Osteoblast (primary cell): ENCODE measurements around the gene STPG4. TPM values are rescaled to one million over a fixed set of nuclear protein-coding genes. Genes with fewer than 3 reads are reported as not detected.

ENCODE experiments used
- DNase-seq: peaks from one replicate; pipeline ENCODE4 v3.0.0; 2011; ENCODE audit warnings: low spot score, mixed read lengths; ENCODE audit not compliant: insufficient read length; ENCODE audit errors: missing footprints
- H2AFZ ChIP-seq: 2 replicates; pipeline ENCODE4 v1.6.0; 2011; ENCODE audit warnings: mild to moderate bottlenecking, low read length
- H3K27ac ChIP-seq: 2 replicates; pipeline ENCODE4 v1.5.1; 2011; ENCODE audit warnings: mild to moderate bottlenecking, low read depth, low read length, moderate library complexity
- H3K27me3 ChIP-seq: 2 replicates; pipeline ENCODE4 v1.6.0; 2012; ENCODE audit warnings: mild to moderate bottlenecking, control low read depth, inconsistent platforms, low read length, moderate library complexity; ENCODE audit not compliant: insufficient read depth
- H3K36me3 ChIP-seq: 2 replicates; pipeline ENCODE4 v1.5.1; 2011; ENCODE audit warnings: mild to moderate bottlenecking, low read length, control low read depth, moderate library complexity; ENCODE audit not compliant: insufficient read depth
- H3K4me1 ChIP-seq: 2 replicates; pipeline ENCODE4 v1.5.1; 2011; ENCODE audit warnings: mild to moderate bottlenecking, low read length, control low read depth, moderate library complexity; ENCODE audit not compliant: insufficient read depth
- H3K4me2 ChIP-seq: 2 replicates; pipeline ENCODE4 v1.6.0; 2011; ENCODE audit warnings: mild to moderate bottlenecking, low read length; ENCODE audit not compliant: insufficient read depth
- H3K4me3 ChIP-seq: fragments of 200-600 bp; sonication (generic); 3 replicates; pipeline ENCODE4 v1.5.1; 2012; ENCODE audit warnings: mild to moderate bottlenecking, low read length, inconsistent platforms; ENCODE audit not compliant: insufficient read depth
- H3K79me2 ChIP-seq: 2 replicates; pipeline ENCODE4 v1.6.0; 2012; ENCODE audit warnings: mild to moderate bottlenecking, low read length, control low read depth, inconsistent platforms; ENCODE audit not compliant: insufficient read depth
- H3K9me3 ChIP-seq: 2 replicates; pipeline ENCODE4 v1.5.1; 2011; ENCODE audit warnings: low read depth, low read length, control low read depth
- H4K20me1 ChIP-seq: 2 replicates; pipeline ENCODE4 v1.6.0; 2012; ENCODE audit warnings: mild to moderate bottlenecking, low read length, control low read depth; ENCODE audit not compliant: insufficient read depth
- total RNA-seq: library from RNA; depleted of rRNA; stranded (reverse); fragments of >200 nt; gene quantifications from 2 replicates; pipeline ENCODE4 v1.2.3, GENCODE V29; 2012
- TF ChIP-seq, protein P1 (sequence below): IDR thresholded peaks from 2 replicates; pipeline ENCODE4 v1.5.1; 2011; ENCODE audit warnings: mild to moderate bottlenecking, low read depth, low read length, moderate library complexity; ENCODE audit errors: extremely low read depth

Gene STPG4
- total RNA-seq, 1 donor = 0.72 TPM

DNA sequence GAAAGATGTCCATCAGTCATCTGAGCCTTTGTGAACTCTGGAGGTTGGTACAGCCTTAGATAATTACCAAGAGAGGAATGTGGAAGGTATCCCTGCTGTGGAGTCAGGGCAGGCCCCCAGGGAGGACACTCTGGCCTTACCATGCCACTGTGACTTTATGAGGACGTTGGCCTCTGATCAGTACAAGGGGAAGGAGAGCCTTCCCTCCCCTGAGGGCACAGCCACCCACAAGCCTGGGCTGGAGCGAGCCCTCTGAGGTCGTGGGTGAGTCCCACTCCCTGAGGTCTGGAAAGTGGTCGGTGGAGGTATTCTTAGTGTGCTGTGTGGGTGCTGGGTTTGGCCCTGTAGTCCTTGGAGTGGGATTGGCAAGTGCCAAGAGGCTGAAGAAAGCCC, 91.6 kb downstream of the STPG4 start:
- Histone ChIP-seq H3K27me3 (no peaks in the 10 kb centered on the region), H3K4me3 (no peak overlapping the region), H3K27ac (peak overlapping the region; percentile 98), H3K79me2 (peaks cover 11% of the 10 kb centered on the region), H2AFZ (no peak overlapping the region), H3K4me1 (peaks cover 45% of the 10 kb centered on the region), H3K4me2 (no peak overlapping the region), H4K20me1 (no peaks in the 10 kb centered on the region), H3K9me3 (no peaks in the 10 kb centered on the region), H3K36me3 (peaks cover 41% of the 10 kb centered on the region)
- TF ChIP-seq, protein P1, sequence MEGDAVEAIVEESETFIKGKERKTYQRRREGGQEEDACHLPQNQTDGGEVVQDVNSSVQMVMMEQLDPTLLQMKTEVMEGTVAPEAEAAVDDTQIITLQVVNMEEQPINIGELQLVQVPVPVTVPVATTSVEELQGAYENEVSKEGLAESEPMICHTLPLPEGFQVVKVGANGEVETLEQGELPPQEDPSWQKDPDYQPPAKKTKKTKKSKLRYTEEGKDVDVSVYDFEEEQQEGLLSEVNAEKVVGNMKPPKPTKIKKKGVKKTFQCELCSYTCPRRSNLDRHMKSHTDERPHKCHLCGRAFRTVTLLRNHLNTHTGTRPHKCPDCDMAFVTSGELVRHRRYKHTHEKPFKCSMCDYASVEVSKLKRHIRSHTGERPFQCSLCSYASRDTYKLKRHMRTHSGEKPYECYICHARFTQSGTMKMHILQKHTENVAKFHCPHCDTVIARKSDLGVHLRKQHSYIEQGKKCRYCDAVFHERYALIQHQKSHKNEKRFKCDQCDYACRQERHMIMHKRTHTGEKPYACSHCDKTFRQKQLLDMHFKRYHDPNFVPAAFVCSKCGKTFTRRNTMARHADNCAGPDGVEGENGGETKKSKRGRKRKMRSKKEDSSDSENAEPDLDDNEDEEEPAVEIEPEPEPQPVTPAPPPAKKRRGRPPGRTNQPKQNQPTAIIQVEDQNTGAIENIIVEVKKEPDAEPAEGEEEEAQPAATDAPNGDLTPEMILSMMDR = no peak
- DNase-seq = no peak

DNA sequence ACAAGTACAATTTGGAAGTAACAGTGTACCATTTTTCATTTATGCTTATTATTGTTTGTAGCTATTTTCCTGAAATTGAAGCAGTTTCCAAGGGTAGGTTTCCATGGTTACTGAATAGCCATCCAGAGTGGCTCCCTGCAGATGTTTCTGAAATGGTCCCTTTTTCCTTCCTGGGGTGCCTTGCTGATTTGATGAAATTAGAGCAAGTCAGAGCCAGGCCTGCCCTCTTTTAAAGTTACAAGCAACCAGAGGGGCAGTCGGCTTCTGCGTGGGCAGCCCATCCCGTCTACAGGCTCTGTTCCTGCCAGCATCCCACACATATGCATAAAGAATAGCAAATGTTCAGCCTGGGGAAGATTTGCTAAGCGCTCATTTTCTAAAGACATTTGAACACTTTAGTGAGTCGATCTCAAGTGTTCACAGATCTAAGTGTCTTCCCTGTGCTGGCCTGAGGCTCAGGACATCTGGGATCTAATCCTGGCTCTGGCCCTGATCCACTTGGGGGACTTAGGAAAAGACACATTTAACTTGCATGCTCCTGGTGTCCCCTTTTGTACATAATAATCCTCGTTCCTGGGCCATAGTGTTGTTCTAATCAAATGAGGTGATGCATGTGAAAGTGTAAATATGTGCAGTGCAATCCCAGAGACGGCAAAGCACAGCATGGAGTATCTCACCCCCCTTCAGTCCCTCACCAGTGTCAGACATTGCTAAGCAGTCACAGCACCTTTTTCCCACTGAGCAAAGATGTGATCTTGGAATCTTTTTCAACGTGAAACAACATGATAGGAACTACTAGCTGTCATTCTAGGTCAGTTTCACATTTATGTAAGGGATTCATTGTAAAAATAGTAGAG, 92.2 kb downstream of the STPG4 start:
- no peak overlapping the region for H3K4me3 ChIP-seq
- TF ChIP-seq, protein P1 = no peak
- H3K27me3 ChIP-seq = no peaks in the 10 kb centered on the region
- H3K9me3 ChIP-seq = no peaks in the 10 kb centered on the region
- DNase-seq = peak; percentile 45
- H4K20me1 ChIP-seq = no peaks in the 10 kb centered on the region
- H3K4me2 ChIP-seq = no peak overlapping the region
- H2AFZ ChIP-seq = no peak overlapping the region
- peaks cover 46% of the 10 kb centered on the region for H3K4me1 ChIP-seq
- H3K36me3 ChIP-seq = peaks cover 40% of the 10 kb centered on the region
- H3K79me2 ChIP-seq = peaks cover 10% of the 10 kb centered on the region
- H3K27ac ChIP-seq = peak overlapping the region; percentile 98

DNA sequence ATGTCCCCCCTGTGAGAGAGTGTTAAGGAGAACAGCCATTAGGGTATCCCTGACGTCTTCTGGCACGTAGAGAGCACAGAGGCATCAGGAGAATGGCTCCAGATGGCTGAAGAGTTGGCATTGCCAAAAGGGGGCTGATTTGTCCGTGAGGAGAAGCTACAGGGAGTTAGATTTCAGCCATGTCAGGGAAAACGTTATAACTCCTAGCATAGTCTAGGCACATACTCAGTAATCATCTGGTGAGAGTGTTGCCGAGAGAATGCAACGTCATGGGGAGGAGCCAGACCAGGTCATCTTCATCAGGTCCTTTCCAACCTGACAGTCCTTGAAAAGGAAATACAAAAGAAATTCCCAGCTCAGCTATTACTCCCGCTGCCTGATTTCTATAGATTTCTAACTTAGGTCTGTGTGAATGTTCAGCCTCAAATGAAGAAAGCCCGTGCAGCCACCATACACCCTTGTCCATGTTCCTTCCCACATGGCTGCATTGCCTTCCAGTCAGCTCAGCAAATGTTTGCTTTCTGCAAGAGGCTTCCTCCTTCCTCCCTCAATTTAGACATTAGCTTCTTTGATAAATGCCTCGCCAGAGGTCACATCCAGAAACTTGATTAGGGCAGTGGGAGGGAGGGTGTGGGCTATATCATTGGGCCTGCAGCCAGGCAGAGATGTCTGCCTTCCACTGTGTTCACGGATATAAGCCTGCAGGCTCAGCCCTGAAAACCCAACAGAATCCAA, 93.0 kb downstream of the STPG4 start:
- no peaks in the 10 kb centered on the region for H3K27me3 ChIP-seq
- peaks cover 32% of the 10 kb centered on the region for H3K36me3 ChIP-seq
- no peak for DNase-seq
- TF ChIP-seq, protein P1 = no peak
- no peak overlapping the region for H3K4me3 ChIP-seq
- H2AFZ ChIP-seq = no peak overlapping the region
- H3K79me2 ChIP-seq = peaks cover 2% of the 10 kb centered on the region
- peaks cover 54% of the 10 kb centered on the region for H3K4me1 ChIP-seq
- H3K9me3 ChIP-seq = no peaks in the 10 kb centered on the region
- no peak overlapping the region for H3K4me2 ChIP-seq
- H3K27ac ChIP-seq = peak overlapping the region; percentile 9
- H4K20me1 ChIP-seq = no peaks in the 10 kb centered on the region

DNA sequence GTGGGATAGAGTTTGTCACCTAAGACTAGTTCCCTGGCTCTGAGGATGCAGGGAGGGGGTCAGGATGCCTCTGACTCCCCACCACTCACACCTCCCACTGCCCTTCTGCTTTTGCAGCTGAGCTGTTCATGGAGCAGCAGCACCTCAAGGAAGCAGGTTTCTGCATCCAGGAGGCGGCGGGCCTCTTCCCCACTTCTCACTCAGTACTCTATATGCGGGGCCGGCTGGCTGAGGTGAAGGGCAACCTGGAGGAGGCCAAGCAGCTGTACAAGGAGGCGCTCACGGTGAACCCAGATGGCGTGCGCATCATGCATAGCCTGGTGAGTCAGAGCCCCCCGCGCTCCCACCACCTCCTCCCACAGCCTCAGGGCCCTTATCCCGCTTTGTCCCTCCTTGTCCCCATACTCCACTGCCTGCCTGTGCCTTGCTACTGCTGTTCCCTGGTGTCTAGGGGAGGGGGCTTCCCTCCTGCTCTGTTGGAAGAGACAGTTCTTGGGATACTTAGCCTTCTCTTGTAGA, 94.4 kb downstream of the STPG4 start:
- no peak overlapping the region for H3K27ac ChIP-seq
- H3K4me3 ChIP-seq = no peak overlapping the region
- no peaks in the 10 kb centered on the region for H3K9me3 ChIP-seq
- peak; percentile 29 for DNase-seq
- H3K79me2 ChIP-seq = no peaks in the 10 kb centered on the region
- TF ChIP-seq, protein P1 = no peak
- no peak overlapping the region for H3K4me2 ChIP-seq
- H3K4me1 ChIP-seq = peaks cover 56% of the 10 kb centered on the region
- no peaks in the 10 kb centered on the region for H4K20me1 ChIP-seq
- no peaks in the 10 kb centered on the region for H3K27me3 ChIP-seq
- peaks cover 28% of the 10 kb centered on the region for H3K36me3 ChIP-seq
- no peak overlapping the region for H2AFZ ChIP-seq
